Left lung (tissue), 10 donors: Measurements from ENCODE around the gene ZNF514. TPM values are rescaled to one million over a fixed set of nuclear protein-coding genes. Genes with fewer than 3 reads are reported as not detected.
"Not testable (repeated sequence)": the region's sequence is repeated elsewhere in the genome, so short reads cannot be mapped to it uniquely, and the experiment has no call there.

Experiments used
- ATAC-seq: fragments of 200-7000 bp; cut with Tn5 transposase; one replicate; pipeline ENCODE4 v1.9.1; 2020; ENCODE audit warnings: moderate library complexity
- DNase-seq, 4 donors: peaks; one replicate each; pipeline ENCODE4 v3.0.0-alpha.2; 2013 to 2020
- H3K27ac ChIP-seq, 2 donors: fragments of 200-600 bp; sonication (generic) in 1 of 2; one replicate each; pipeline versions ENCODE4 v1.5.0 to v1.8.0; 2020 to 2021
- H3K27me3 ChIP-seq, 2 donors: fragments of 200-600 bp; sonication (generic) in 1 of 2; one replicate each; pipeline versions ENCODE4 v1.5.0 to v1.8.0; 2020 to 2021
- H3K36me3 ChIP-seq, 2 donors: fragments of 200-600 bp; sonication (generic) in 1 of 2; one replicate each; pipeline versions ENCODE4 v1.5.0 to v1.8.0; 2020 to 2021
- H3K4me1 ChIP-seq, 2 donors: fragments of 200-600 bp; one replicate each; pipeline ENCODE4 v1.8.0; 2021
- H3K4me3 ChIP-seq, 2 donors: fragments of 200-600 bp; sonication (generic) in 1 of 2; one replicate each; pipeline versions ENCODE4 v1.5.0 to v1.8.0; 2020 to 2021; ENCODE audit warnings: mild to moderate bottlenecking in 1 of 2
- H3K9me3 ChIP-seq, 2 donors: fragments of 200-600 bp; sonication (generic) in 1 of 2; one replicate each; pipeline versions ENCODE4 v1.5.0 to v1.8.0; 2020 to 2021
- CTCF ChIP-seq, 2 donors: fragments of 200-600 bp; sonication (generic) in 1 of 2; IDR thresholded peaks; one replicate each; pipeline versions ENCODE4 v1.5.0 to v1.8.0; 2021; ENCODE audit warnings: antibody characterized with exemption in 2 of 2
- intact Hi-C, 2 donors: fragments of 100-400 bp; cut with DNase I; formaldehyde crosslinking; loops; one replicate each; pipeline versions ENCODE4 v1.11.2 to v1.14.2; 2022
- polyA plus RNA-seq, 6 donors: library from polyadenylated mRNA; unstranded; fragments of 120-200 nt; gene quantifications; one replicate each; pipeline ENCODE4 v1.2.1, GENCODE V29; 2013; ENCODE audit not compliant: insufficient read length in 6 of 6
- total RNA-seq, 2 donors: library from RNA; stranded (reverse); fragmentation: NEBNext Ultra II Directional; extraction: Animal tissue kit (Norgen Biotek cat#: 25700); gene quantifications; one replicate each; pipeline ENCODE4 v1.2.1, GENCODE V29; 2021
- donor health status: DM: no; HTN: yes; CAD: no.
- donor health status: DM: no; HTN: no; CAD: no.

Gene ZNF514
- total and polyA plus RNA-seq, 8 donors, result 12.9 to 50.5 (median 39.3) TPM

GRCh38 chr2:95106081-95106480 is 53.6 kb downstream of the ZNF514 start:
- TF ChIP-seq CTCF (IDR thresholded peaks at IDR 0.05), result no peak
- intact Hi-C loops, result no loop called here
- Histone ChIP-seq H3K27me3 (no peaks in the 10 kb centered on the region), H3K27ac (no peak overlapping the region), H3K4me1 (no peaks in the 10 kb centered on the region), H3K9me3 (no peaks in the 10 kb centered on the region), H3K36me3 (peaks cover 8 to 98% of the 10 kb centered on the region in 2 donors), H3K4me3 (no peak overlapping the region)
- ATAC-seq (no peak), DNase-seq (no peak)

GRCh38 chr2:95104606-95105005 is 55.0 kb downstream of the ZNF514 start:
- ATAC-seq (no peak), DNase-seq (no peak)
- Histone ChIP-seq H3K4me3 (no peak overlapping the region), H3K27ac (no peak overlapping the region), H3K36me3 (peaks cover 8 to 100% of the 10 kb centered on the region in 2 donors), H3K4me1 (no peaks in the 10 kb centered on the region), H3K9me3 (no peaks in the 10 kb centered on the region), H3K27me3 (no peaks in the 10 kb centered on the region)
- TF ChIP-seq CTCF (IDR thresholded peaks at IDR 0.05), result no peak
- intact Hi-C loops, result no loop called here

- intact Hi-C loops, result no loop called here
- H3K36me3 ChIP-seq, result peaks cover 0 to 85% of the 10 kb centered on the region in 2 donors
These were observed 59.7 kb downstream of the ZNF514 start for GRCh38 chr2:95099910-95100309.

DNA sequence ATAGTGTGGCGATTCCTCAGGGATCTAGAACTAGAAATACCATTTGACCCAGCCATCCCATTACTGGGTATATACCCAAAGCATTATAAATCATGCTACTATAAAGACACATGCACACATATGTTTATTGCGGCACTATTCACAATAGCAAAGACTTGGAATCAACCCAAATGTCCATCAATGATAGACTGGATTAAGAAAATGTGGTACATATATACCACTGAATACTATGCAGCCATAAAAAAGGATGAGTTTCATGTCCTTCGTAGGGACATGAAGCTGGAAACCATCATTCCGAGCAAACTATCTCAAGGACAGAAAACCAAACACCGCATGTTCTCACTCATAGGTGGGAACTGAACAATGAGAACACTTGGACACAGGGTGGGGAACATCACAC is 61.4 kb downstream of the ZNF514 start:
- H3K4me1 ChIP-seq, H3K9me3 ChIP-seq, ATAC-seq, DNase-seq, H3K27ac ChIP-seq, intact Hi-C loops, H3K4me3 ChIP-seq, H3K27me3 ChIP-seq: not testable (repeated sequence)
- peaks cover 0 to 78% of the 10 kb centered on the region in 2 donors for H3K36me3 ChIP-seq

More at GRCh38 chr2:95099910-95100309, 59.7 kb downstream of the ZNF514 start:
- H3K9me3 ChIP-seq, result no peaks in the 10 kb centered on the region
- ATAC-seq (no peak), DNase-seq (no peak)
- H3K27ac ChIP-seq, result no peak overlapping the region
- no peaks in the 10 kb centered on the region for H3K4me1 ChIP-seq
- TF ChIP-seq CTCF (IDR thresholded peaks at IDR 0.05), result no peak
- no peak overlapping the region for H3K4me3 ChIP-seq
- no peaks in the 10 kb centered on the region for H3K27me3 ChIP-seq

Other genes with a start within 250 kb of the ZNF514 start
- gene MAL, start 134.1 kb downstream of the ZNF514 start, total RNA-seq, result 10 to 100 TPM in 1 of 2 donors, 1 to 10 TPM in 1; 1.8 to 13.6 TPM
- 1 to 10 TPM in 5 of 6 donors, under 1 TPM in 1; 0.76 to 3.7 (median 1.7) TPM for gene MAL, start 134.1 kb downstream of the ZNF514 start, polyA plus RNA-seq
- gene MRPS5, start 38.0 kb downstream of the ZNF514 start, total RNA-seq, result 10 to 100 TPM; 46.7 to 50.5 TPM
- 100 to 1,000 TPM in 1 of 6 donors, 10 to 100 TPM in 5; 72.7 to 101 (median 87.6) TPM for gene MRPS5, start 38.0 kb downstream of the ZNF514 start, polyA plus RNA-seq
- 1 to 10 TPM; 4.1 to 4.9 TPM for gene ZNF2, start 6.0 kb upstream of the ZNF514 start, total RNA-seq
- gene ZNF2, start 6.0 kb upstream of the ZNF514 start, polyA plus RNA-seq, result 1 to 10 TPM; 7.9 to 9.1 (median 8.5) TPM
- 1 to 10 TPM; 4.3 to 5.0 TPM for gene ZNF892, start 47.7 kb upstream of the ZNF514 start, total RNA-seq
- gene ZNF892, start 47.7 kb upstream of the ZNF514 start, polyA plus RNA-seq, result 1 to 10 TPM; 4.6 to 5.6 (median 5.1) TPM
- 10 to 100 TPM in 1 of 2 donors, 1 to 10 TPM in 1; 5.6 to 16.4 TPM for gene PROM2, start 114.6 kb upstream of the ZNF514 start, total RNA-seq
- 10 to 100 TPM in 5 of 6 donors, 1 to 10 TPM in 1; 9.9 to 15.9 (median 15.3) TPM for gene PROM2, start 114.6 kb upstream of the ZNF514 start, polyA plus RNA-seq
- 1 to 10 TPM; 3.2 to 4.5 TPM for gene KCNIP3, start 137.5 kb upstream of the ZNF514 start, total RNA-seq
- 10 to 100 TPM in 2 of 6 donors, 1 to 10 TPM in 4; 6.0 to 12.6 (median 8.5) TPM for gene KCNIP3, start 137.5 kb upstream of the ZNF514 start, polyA plus RNA-seq
- gene FAHD2A, start 242.9 kb upstream of the ZNF514 start, total RNA-seq, result 10 to 100 TPM; 23.6 to 26.8 TPM
- gene FAHD2A, start 242.9 kb upstream of the ZNF514 start, polyA plus RNA-seq, result 10 to 100 TPM; 32.4 to 42.3 (median 39.2) TPM